GM18520 (cell line): ENCODE data around the gene NT5C2.

ENCODE experiments used
- ATAC-seq: cut with Tn5 transposase; IDR thresholded peaks from one replicate; pipeline ENCODE4 v1.9.1; 2021; ENCODE audit not compliant: unreplicated experiment

NT5C2 gene

GRCh38 chr10:103125323-103126267 lies 67.5 kb downstream of the NT5C2 start:
- ATAC-seq, result peak; percentile 78

GRCh38 chr10:103124420-103125096 lies 68.5 kb downstream of the NT5C2 start:
- ATAC-seq, result no peak

DNA sequence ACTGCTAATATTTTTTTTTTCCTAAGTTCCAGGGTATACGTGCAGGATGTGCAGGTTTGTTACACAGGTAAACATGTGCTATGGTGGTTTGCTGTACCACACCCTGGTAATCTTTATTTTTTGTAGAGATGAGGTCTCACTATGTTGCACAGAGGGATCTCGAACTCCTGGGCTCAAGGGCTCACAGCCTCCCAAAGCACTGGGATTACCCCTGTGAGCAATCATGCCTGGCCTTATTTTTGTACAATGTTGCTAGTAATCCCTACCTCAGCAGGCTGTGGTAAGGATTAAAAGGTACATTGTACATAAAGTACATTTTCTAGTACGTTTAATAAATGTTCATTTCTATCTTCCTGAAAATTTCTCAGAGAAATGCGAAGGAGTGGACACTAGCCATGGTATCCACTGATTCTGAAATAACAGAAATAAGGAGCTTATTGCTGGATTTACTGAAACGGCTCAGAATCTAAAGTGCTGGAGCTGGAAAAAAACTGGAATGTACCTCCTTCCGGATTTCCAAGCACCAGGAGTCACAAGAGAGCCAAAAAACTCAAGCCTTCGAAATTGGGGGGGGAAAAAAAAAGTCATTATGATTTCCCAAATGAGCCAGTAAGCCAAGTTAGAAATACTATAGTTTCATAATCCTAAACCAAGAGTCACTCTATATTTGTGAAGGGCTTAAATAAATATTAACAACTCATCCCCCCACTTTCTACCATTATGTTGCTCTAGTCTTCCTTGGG lies 69.6 kb downstream of the NT5C2 start:
- ATAC-seq, result no peak

- no peak for ATAC-seq
These were observed 71.9 kb downstream of the NT5C2 start for GRCh38 chr10:103120977-103121735.

DNA sequence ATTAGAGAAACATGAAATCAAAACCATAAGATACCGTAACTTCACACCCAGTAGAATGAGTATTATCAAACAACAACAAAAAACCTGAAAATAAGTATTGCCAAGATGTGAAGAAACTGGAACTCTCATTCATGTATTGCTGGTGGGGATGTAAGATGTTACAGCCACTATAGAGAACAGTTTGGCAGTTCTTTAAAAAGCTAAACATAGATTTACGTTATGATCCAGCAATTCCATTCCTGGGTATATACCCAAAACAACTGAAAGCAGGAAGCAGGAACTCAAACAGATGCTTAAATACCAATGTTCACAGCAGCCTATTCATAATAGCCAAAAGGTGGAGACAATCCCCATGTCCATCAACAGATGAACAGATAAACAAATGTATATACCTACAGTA lies 72.5 kb downstream of the NT5C2 start:
- no peak for ATAC-seq

DNA sequence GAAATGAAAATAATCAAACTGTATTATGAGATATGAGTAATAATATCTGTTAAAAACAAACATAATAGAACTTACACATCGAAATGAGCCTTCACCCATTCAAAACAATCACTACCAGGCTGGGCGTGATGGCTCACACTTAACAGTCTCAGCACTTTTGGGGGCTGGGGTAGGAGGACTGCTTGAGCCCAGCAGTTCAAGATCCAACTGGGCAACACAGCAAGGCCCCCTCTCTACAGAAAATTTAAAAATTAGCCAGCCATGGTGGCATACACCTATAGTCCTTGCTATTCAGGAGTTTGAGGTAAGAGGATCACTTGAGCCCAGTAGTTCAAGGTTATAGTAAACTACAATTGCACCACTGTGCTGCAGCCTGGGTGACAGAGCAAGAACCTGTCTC lies 75.8 kb downstream of the NT5C2 start:
- ATAC-seq, result no peak

- ATAC-seq, result no peak
These were observed 78.2 kb downstream of the NT5C2 start for GRCh38 chr10:103114876-103115275.

DNA sequence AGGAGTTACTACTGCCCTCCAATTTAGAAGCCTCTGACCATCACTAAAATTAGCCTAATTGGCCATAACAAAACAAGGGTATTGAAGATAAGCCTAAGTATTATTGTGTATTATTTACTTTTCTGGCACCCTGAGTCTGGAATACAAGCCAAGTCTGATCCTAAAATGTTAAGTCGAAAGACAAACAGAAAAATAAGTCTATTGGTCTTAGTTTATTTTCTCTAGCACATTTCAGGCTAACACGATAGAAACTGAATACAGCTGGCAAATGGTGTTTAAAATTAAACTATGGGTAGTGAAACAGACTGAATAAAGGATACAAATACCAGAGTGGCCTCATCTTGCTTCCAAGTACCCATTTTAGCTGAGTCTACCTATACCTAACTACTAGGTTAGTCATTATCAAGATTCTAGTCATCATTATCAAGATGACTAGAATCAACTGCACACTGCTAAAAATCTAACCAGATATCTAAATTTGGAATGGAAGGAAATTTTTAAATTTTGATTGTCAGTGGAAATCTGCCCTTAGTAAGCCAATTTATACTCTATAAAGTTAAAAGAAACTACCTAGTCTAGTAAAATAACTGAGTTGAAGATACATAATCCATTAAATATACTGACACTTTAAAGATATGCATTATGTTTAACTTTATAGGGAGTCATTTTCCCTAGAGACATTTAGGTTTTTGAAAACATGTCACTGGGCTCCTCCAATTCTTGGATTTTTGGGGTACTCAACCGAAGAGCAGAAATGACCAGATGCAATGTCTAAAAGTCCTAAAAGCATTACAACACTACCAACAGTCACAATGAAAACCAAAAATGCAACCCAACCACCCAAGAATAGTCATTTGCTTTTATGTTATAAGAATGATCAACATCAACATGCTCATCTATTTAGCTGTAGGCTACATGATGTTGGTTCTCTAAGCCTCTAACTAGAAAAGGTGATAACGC lies 80.9 kb downstream of the NT5C2 start:
- no peak for ATAC-seq

DNA sequence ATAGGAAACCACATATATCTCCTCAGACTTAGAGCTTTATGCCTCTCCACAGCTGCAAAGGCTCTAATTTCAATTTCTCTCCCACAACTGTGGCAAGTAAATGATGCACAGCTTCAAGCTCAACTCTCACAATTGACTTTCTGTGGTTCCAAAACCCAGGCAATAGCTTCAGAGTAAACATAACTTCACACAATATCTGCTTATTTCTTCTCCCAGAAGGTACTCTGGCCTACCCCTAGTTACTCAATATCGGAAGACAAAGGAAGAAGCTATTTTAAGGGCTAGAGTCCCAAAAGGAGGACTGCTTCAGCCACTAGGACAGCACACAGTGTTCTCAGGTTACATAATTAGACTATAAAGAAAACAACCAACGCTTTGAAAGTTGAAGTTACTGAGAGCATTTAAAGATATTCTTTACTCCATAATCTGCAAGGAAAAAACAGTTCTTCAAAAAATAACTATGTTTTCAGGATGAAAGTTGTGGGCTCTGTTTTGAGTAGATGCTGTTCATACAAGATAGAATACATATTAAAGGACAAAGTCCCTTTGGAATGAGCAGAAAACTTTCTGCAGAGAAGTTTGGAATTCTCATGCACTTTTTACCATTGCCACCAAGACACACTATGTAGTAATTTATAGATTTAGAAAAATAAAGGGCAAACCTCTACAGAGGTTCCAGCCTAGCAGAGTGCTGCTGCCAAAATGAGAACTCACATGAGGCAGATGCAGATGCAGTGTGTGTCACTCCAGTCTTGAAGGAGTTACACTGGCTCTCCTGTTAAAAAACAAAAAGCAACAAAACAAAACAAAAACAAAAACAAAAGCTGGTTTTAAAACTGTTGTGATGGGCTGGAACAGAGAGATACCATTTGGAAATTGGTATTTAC lies 81.8 kb downstream of the NT5C2 start:
- ATAC-seq, result no peak

DNA sequence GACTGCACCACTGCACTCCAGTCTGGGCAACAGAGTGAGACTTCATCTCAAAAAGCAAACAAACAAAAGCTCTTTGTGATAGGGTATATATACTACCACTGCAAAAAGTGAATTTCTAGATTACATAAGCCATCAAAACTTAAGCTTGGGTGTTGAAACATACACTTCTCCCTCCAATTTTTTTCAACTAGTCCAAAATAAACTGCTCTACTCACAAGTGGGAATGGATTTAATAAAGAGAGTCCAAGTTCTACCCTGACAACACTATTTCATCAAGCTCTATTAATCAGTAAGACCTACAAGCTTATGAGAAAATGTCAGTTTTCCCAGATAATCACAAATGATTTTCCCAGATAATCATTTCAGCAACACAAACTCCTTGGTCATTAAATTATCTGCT lies 82.7 kb downstream of the NT5C2 start:
- ATAC-seq, result no peak

DNA sequence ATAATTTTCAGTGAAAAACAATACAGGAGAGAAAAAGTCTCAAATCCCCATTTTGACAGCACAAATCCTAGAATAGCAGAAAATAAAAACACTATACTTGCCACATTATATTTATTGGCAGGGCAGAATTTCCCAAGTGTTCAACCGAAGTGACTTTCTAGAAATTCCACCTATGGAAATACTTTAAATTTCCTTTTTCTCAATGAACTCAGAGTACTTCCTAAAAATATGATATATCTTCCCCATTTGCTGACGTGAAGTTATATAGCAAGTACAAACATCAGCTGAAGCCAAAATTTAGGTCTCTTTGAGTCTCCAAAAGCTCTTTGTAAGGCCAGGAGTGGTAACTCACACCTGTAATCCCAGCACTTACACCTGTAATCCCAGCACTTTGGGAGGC lies 83.3 kb downstream of the NT5C2 start:
- ATAC-seq, result no peak

GRCh38 chr10:103106539-103106938 lies 86.5 kb downstream of the NT5C2 start:
- ATAC-seq, result no peak

DNA sequence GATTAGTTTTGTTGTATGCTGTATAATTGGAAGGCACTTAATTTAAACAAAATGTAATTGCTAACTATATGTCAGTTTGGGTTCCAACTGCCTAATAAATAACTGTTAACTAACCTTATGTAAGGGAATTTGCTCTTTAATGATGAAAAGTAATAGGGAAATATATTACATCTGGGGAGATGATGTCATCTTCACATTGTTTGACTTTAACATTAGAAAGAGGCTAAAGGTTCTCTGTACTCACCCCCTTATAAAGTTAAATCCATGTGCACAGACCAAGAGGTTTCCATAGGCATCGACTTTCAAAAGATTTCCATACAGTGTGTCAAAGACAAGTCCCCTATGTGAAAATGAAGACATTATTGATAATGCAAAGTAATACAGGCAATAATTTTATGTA lies 87.6 kb downstream of the NT5C2 start:
- no peak for ATAC-seq

DNA sequence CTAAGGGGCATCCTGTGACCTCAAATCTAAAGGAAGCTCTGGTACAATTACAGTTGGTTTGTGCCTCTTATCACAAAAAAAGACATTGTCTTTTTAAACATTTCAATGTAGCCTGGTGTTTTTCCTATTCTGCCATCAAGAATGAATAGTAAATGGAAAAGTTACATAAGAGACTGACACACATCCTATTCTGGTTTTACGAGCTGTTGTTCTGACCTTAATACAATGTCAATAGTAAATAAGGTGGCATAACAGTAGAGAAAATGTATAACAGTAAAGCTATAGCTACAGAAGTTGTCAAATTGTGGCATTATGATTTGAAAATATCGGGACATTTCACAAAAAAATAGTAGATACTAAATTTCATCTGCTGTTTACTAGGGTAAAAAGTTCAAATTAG lies 88.4 kb downstream of the NT5C2 start:
- ATAC-seq, result no peak

DNA sequence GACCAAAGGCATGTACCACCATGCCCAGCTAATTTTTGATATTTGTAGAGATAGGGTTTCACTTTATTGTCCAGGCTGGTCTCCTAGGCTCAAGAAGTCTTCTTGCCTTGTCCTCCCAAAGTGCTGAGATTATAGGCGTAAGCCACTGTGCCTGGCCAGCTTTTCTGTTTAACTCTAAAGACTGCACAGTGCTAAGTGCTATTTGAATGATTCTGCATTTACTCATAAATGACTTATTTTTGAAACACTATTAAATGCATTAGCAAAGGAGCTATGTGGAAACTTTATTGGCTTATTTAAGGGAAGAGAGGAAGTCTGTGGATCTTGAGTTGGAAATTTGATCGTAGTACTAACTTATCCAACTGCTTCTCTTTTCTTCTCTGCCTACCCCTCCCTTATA lies 89.1 kb downstream of the NT5C2 start:
- ATAC-seq, result no peak

- ATAC-seq, result no peak
These were observed 90.9 kb downstream of the NT5C2 start for GRCh38 chr10:103102195-103102594.

DNA sequence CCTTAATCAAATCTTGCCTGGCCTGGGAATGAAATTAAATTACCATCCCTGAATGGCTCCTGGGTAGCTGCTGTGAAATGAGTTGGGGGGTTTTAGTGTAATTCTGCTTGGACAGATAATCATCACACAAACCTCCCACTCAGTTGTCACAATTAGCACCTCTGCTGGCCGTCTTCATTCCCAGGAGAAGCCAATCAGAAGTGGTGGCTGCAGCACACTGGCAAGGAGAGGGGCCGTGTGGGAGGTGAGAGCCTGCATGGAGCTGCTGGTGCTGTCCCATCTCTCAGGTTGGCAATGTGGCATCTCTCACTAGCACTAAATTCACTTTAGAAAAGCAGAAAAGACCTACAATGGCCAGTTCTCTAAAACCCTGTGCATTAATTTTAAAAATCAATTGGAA lies 92.5 kb downstream of the NT5C2 start:
- ATAC-seq, result no peak

DNA sequence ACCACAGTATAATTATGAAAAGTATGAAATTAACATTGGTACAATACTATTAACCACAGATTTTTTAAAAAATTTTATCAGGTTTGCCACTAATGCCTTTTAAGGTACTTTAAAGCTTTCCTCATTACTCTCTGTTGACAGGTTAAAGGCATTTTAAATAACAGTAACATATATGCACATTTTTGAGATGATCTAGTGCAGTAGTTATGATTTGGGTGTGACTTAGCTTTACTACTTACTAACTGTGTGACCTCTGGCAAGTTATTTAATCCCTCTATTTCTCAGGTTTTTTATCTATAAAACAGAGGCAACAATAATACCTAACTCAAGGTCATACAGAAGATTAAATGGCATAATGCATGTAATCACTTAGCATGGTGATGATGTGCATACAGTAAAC lies 94.8 kb downstream of the NT5C2 start:
- ATAC-seq, result no peak

DNA sequence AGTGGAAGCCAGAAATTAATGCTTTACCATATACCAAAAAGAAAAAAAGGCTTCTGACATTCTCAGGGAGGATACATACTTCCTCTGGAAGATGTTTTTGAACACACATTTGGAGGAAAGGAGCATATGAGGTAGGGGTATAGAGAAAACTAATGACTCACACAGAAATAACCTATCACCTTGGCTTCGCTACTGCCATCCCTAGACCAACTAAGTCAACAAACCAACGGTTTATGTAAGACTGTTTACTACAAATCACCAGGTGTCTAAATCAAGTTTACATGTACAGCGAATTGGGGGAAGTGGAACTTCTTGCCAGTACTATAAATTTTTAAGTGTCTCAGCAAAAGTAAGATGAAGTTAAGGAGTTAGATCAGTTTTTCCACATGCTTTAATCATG lies 96.9 kb downstream of the NT5C2 start:
- ATAC-seq, result no peak
